Transverse colon (tissue), 4 donors: ENCODE data around the gene MEF2A.
"Not testable (repeated sequence)": the region's sequence is repeated elsewhere in the genome, so short reads cannot be mapped to it uniquely, and the experiment has no call there.

ENCODE experiments used
- CTCF ChIP-seq, 5 experiments: fragments of 200-600 bp in 3 of 5; fragments of 450-650 bp in 2 of 5; sonication (generic) in 3 of 5; IDR thresholded peaks; 1 replicate in 2 of 5; 2 replicates in 3 of 5; pipeline ENCODE4 v1.5.1; 2016 to 2017; ENCODE audit warnings: antibody characterized with exemption in 5 of 5, inconsistent platforms in 3 of 5, mild to moderate bottlenecking in 2 of 5, moderate library complexity in 1 of 5
- POLR2A ChIP-seq: fragments of 450-650 bp; IDR thresholded peaks from one replicate; pipeline ENCODE4 v1.6.1; 2016; ENCODE audit warnings: antibody characterized with exemption, mild to moderate bottlenecking, moderate library complexity
- POLR2AphosphoS5 ChIP-seq, 3 donors: sonication (generic); formaldehyde crosslinking; IDR thresholded peaks; one replicate each; pipeline ENCODE4 v1.6.1; 2016; ENCODE audit warnings: antibody characterized with exemption in 3 of 3

- not testable (repeated sequence) for TF ChIP-seq CTCF (IDR thresholded peaks at IDR 0.05); POLR2A; POLR2AphosphoS5 (IDR thresholded peaks at IDR 0.05)
Observed at GRCh38 chr15:99666073-99666472, 100.3 kb downstream of the MEF2A start.
